A375 (cell line): ENCODE measurements around the gene IFNL4. TPM values are rescaled to one million over a fixed set of nuclear protein-coding genes. Genes with fewer than 3 reads are reported as not detected.

Experiments used
- total RNA-seq: library from RNA; depleted of rRNA; stranded (reverse); fragments of >200 nt; shearing (Covaris generic); gene quantifications from 2 replicates; pipeline ENCODE4 v1.2.3, GENCODE V29; 2014; rRNA removed

Gene IFNL4
- not detected in 2 replicates for total RNA-seq

DNA sequence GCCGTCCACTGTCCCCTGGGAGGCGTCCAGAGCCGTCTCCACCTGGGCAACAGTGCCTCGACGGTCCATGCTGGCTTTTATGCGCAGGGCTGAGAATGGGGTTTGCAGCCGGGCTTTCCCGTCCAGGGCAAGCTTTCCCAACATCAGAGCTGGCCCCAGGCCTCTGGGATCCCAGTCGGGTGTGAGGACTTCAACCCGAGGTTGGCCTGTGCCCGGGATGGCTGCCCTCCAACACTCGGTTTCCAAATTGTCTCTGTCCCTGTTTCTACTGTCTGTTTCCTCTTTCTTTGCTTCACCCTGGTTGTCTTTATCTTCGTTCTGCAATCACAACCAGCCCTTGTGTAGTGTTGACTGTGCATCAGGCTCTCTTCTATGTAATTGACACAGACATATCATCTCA lies at the start of gene IFNL4:
TSS of gene IFNL4 (minus strand) at position 51 of the 400 bp plus-strand sequence.

DNA sequence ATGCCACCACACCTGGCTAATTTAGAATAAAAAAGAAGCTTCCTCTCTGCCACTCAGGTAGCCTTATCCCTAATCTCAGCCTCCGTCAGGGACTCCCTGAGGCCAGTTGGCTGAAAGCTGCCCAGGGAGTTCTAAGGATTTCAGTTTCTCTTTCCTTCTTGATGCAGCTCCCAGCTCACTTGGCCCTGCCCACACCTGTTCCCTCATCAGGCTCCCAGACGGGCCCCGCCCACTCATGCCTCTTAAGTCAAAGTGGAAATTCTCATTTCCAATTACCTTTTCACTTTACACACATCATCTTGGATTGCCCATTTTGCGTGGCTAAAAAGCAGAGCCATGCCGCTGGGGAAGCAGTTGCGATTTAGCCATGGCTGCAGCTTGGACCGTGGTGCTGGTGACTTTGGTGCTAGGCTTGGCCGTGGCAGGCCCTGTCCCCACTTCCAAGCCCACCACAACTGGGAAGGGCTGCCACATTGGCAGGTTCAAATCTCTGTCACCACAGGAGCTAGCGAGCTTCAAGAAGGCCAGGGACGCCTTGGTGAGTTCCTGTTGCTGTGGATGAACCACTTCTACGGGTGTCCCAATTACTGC lies 47.5 kb upstream of the IFNL4 start, which contains the start of gene IFNL1:
TSS of gene IFNL1 (plus strand) at position 353 of the 591 bp plus-strand sequence. CDS start at position 368, 15 bp downstream.

DNA sequence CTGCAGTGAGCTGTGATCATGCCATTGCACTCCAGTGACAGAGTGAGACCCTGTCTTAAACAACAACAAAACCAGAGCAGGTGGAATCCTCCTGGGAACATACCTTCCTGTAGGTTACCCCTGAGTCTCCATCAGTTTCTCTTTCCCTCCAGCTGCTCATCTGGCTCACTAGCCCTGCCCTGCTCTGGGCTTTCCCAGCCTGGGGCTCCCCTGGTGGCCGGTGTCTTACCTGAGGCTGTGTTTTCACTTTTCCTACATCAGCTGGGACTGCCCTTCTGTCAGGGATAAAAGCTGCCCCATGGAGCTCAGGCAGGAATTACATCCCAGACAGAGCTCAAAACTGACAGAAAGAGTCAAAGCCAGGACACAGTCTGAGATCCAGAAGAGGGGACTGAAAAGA lies 19.4 kb upstream of the IFNL4 start, which contains the start of gene IFNL2:
TSS of gene IFNL2 (plus strand) at position 312 of the 400 bp plus-strand sequence. CDS start 173 bp downstream, outside the sequence.

DNA sequence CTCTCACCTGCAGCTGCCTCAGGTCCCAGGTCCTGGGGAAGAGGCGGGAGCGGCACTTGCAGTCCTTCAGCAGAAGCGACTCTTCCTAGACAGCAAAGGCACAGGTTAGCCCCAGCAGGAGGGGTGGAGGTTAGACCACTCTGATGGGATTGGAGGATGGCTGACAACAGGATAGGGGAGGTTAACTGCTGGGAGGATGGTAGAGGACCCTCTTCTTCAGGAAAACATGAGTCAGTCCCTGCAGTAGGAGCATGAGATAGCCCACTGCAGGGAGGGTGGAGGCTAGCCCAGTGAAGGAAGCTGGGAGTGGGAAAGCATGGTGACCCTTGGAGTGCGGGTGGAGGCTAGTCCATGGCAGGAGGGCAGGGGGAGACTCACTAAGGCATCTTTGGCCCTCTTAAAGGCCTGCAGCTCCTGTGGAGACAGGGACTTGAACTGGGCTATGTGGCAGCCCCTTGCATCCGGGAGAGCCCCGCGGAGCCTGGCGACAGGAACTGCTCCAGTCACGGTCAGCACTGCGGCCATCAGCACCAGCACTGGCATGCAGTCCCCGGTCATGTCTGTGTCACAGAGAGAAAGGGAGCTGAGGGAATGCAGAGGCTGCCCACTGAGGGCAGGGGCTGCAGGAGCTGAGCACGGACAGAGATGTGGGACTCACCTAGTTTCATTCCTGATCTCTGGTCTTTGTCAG lies 4.1 kb downstream of the IFNL4 start, which contains the start of gene IFNL3:
TSS of gene IFNL3 (minus strand) at position 597 of the 691 bp plus-strand sequence. CDS start at position 558, 39 bp downstream.

DNA sequence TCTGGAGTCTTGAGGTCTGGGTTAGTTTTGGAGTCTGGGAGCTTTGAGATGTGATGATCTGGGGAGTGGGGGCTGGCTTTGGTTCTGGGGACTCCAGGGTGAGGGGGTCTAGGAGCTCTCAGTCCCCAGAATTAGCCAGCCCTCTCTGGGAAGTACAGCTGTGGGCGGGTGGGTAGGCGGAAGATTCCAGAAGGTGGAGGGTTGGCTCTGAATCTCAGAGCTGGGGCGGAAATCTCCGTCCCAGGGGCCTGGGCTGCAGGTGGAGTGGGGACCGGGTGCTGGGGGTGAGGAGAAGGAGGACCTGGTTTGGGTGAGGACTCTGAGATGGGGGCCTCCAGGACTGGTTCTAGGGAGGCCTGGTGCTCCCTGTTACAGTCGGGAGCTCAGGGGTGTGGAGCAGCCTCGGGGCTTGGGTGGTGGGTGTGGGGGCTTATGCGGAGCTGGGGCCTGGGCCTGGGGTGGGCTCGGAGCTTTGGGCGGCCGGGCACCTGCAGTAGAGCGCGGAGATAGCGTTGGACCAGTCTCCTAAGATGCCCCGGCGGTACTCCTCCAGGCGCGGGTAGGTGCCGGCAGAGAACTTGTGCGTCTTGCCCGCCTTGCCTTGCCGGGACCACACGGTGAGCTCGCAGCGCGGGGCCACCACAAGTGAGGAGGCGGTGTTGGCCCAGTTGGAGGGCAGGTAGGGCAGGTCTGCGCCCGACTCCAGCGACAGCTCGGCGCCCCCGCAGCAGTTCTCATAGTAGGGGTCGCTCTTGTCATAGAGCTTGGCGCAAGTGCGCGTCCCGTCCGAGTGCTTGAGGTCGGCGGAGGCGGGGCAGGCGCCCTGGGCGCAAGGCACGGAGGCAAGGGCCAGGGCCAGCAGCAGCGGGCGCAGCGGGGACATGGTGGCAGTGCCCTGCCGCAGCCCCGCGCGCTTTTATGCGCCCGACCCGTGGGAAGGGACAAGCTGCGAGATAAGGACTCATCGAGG lies 45.0 kb downstream of the IFNL4 start, which contains the start of gene SYCN:
TSS of gene SYCN (minus strand) at position 892 of the 970 bp plus-strand sequence. CDS start at position 883, 9 bp downstream.

DNA sequence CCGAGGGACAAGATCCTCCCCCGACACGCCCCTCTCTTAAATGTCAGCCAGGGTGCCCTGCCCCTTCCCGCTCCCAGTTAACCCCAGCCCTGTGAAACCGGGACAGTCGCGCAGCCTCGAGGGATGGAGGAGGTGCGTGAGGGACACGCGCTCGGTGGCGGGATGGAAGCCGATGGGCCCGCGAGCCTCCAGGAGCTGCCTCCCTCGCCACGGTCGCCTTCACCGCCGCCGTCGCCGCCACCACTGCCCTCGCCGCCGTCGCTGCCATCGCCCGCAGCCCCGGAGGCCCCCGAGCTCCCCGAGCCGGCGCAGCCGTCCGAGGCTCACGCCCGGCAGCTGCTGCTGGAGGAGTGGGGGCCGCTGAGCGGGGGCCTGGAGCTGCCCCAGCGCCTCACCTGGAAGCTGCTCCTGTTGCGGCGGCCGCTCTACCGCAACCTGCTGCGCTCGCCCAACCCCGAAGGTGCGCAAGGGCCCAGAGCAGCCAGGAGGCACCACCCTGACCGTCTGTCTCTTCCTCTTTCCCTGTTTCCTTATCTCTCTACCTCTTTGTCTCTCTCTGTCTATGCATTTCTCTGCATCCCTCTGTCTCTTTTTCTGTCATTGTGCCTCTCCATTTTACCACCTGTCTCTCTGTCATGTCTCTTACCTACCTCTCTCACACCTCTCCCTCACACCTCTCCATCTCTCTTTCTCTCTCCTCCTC lies 51.6 kb downstream of the IFNL4 start, which contains the start of gene NCCRP1:
TSS of gene NCCRP1 (plus strand) at position 105 of the 703 bp plus-strand sequence. CDS start at position 124, 19 bp downstream.

Other genes with a start within 250 kb of the IFNL4 start
- 12.2 and 21.4 TPM in 2 replicates for gene FBXO27, start 216.3 kb downstream of the IFNL4 start, total RNA-seq
- not detected in 2 replicates for gene ACP7, start 164.5 kb downstream of the IFNL4 start, total RNA-seq
- gene PAK4, start 123.1 kb downstream of the IFNL4 start, total RNA-seq, result 8.4 and 13.1 TPM in 2 replicates
- gene NCCRP1, start 51.9 kb downstream of the IFNL4 start, total RNA-seq, result not detected in 2 replicates
- gene SYCN, start 44.6 kb downstream of the IFNL4 start, total RNA-seq, result not detected in 2 replicates
- gene IFNL3, start 3.9 kb downstream of the IFNL4 start, total RNA-seq, result not detected in 2 replicates
- not detected in 2 replicates for gene IFNL2, start 19.5 kb upstream of the IFNL4 start, total RNA-seq
- gene IFNL1, start 47.6 kb upstream of the IFNL4 start, total RNA-seq, result not detected in 2 replicates
- 2.1 and 2.9 TPM in 2 replicates for gene LRFN1, start 72.0 kb upstream of the IFNL4 start, total RNA-seq
- 1.0 and 1.1 TPM in 2 replicates for gene GMFG, start 87.2 kb upstream of the IFNL4 start, total RNA-seq
- 73.5 and 85.9 TPM in 2 replicates for gene SAMD4B, start 93.6 kb upstream of the IFNL4 start, total RNA-seq
- 50.4 and 55.1 TPM in 2 replicates for gene PAF1, start 142.2 kb upstream of the IFNL4 start, total RNA-seq
- gene MED29, start 142.5 kb upstream of the IFNL4 start, total RNA-seq, result 25.3 and 27.4 TPM in 2 replicates
- gene ZFP36, start 158.0 kb upstream of the IFNL4 start, total RNA-seq, result 3.4 and 8.8 TPM in 2 replicates
- 20.6 and 25.9 TPM in 2 replicates for gene PLEKHG2, start 163.8 kb upstream of the IFNL4 start, total RNA-seq
- 587 and 846 TPM in 2 replicates for gene RPS16, start 187.1 kb upstream of the IFNL4 start, total RNA-seq
- gene SUPT5H, start 196.7 kb upstream of the IFNL4 start, total RNA-seq, result 103 and 121 TPM in 2 replicates
- gene TIMM50, start 232.0 kb upstream of the IFNL4 start, total RNA-seq, result 162 and 166 TPM in 2 replicates